HG02973 (cell line): ENCODE measurements around the gene SCN4A.
"Not testable (repeated sequence)": the region's sequence is repeated elsewhere in the genome, so short reads cannot be mapped to it uniquely, and the experiment has no call there.

Source experiments
- ATAC-seq: cut with Tn5 transposase; IDR thresholded peaks from one replicate; pipeline ENCODE4 v1.9.1; 2021; ENCODE audit warnings: moderate library complexity; ENCODE audit not compliant: unreplicated experiment

SCN4A gene

GRCh38 chr17:63889026-63889848 lies 83.5 kb downstream of the SCN4A start:
- not testable (repeated sequence) for ATAC-seq
